Measurements from ENCODE around the gene CDC42EP1.

DNA sequence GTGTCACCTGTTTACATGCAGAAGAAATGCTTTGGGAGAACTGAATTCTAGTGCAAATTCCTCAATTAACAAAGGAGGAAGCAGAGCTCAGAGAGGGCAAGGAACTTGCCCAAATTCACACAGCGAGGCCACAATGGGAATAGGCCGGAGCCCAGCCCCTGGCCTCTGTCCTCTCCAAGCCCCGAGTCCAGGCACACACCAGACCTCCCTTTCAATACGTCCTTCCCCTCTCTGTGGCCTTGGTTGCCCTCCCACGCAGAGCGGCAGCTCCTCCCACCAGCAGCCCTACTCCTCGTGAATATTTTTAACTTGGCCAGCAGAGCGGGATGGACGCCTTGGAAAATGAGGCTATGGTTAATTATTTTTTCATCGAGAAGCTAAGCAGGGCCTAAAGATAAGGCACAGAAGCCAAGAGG is 39.5 kb upstream of the CDC42EP1 start:
- no peak for TF ChIP-seq EZH2 (IDR thresholded peaks at IDR 0.05; ENCODE audit: borderline replicate concordance, insufficient read depth, low read length, poor library complexity, severe bottlenecking)
- TF ChIP-seq POLR2AphosphoS5 (IDR thresholded peaks at IDR 0.05) = no peak
- TF ChIP-seq, protein P1, sequence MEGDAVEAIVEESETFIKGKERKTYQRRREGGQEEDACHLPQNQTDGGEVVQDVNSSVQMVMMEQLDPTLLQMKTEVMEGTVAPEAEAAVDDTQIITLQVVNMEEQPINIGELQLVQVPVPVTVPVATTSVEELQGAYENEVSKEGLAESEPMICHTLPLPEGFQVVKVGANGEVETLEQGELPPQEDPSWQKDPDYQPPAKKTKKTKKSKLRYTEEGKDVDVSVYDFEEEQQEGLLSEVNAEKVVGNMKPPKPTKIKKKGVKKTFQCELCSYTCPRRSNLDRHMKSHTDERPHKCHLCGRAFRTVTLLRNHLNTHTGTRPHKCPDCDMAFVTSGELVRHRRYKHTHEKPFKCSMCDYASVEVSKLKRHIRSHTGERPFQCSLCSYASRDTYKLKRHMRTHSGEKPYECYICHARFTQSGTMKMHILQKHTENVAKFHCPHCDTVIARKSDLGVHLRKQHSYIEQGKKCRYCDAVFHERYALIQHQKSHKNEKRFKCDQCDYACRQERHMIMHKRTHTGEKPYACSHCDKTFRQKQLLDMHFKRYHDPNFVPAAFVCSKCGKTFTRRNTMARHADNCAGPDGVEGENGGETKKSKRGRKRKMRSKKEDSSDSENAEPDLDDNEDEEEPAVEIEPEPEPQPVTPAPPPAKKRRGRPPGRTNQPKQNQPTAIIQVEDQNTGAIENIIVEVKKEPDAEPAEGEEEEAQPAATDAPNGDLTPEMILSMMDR (IDR thresholded peaks at IDR 0.05; ENCODE audit: poor library complexity, severe bottlenecking) = no peak
- no peak for TF ChIP-seq MXI1 (conservative IDR thresholded peaks at IDR 0.05; ENCODE audit: poor library complexity, severe bottlenecking)
- no peak for TF ChIP-seq RAD21 (conservative IDR thresholded peaks at IDR 0.05)
- TF ChIP-seq, protein P2, sequence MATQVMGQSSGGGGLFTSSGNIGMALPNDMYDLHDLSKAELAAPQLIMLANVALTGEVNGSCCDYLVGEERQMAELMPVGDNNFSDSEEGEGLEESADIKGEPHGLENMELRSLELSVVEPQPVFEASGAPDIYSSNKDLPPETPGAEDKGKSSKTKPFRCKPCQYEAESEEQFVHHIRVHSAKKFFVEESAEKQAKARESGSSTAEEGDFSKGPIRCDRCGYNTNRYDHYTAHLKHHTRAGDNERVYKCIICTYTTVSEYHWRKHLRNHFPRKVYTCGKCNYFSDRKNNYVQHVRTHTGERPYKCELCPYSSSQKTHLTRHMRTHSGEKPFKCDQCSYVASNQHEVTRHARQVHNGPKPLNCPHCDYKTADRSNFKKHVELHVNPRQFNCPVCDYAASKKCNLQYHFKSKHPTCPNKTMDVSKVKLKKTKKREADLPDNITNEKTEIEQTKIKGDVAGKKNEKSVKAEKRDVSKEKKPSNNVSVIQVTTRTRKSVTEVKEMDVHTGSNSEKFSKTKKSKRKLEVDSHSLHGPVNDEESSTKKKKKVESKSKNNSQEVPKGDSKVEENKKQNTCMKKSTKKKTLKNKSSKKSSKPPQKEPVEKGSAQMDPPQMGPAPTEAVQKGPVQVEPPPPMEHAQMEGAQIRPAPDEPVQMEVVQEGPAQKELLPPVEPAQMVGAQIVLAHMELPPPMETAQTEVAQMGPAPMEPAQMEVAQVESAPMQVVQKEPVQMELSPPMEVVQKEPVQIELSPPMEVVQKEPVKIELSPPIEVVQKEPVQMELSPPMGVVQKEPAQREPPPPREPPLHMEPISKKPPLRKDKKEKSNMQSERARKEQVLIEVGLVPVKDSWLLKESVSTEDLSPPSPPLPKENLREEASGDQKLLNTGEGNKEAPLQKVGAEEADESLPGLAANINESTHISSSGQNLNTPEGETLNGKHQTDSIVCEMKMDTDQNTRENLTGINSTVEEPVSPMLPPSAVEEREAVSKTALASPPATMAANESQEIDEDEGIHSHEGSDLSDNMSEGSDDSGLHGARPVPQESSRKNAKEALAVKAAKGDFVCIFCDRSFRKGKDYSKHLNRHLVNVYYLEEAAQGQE (IDR thresholded peaks at IDR 0.05; ENCODE audit: borderline replicate concordance) = no peak
- TF ChIP-seq EP300 (conservative IDR thresholded peaks at IDR 0.05; ENCODE audit: poor library complexity, severe bottlenecking) = no peak
- no peak for TF ChIP-seq TAF1 (IDR thresholded peaks at IDR 0.05; ENCODE audit: low read depth)
- TF ChIP-seq SMC3 (conservative IDR thresholded peaks at IDR 0.05; ENCODE audit: poor library complexity) = no peak
